ENCODE measurements around the gene HNRNPUL1.

- TF ChIP-seq EZH2 (IDR thresholded peaks at IDR 0.05; ENCODE audit: insufficient read depth, poor library complexity, severe bottlenecking) (no peak), EZH2phosphoT487 (IDR thresholded peaks at IDR 0.05; ENCODE audit: insufficient read depth, low read depth) (no peak)
These were observed 64.7 kb downstream of the HNRNPUL1 start for GRCh38 chr19:41328842-41329225.
